Activated effector memory CD4-positive, alpha-beta T cell treated with anti-CD3 and anti-CD28 coated beads, Interleukin-2, amount 50 U/mL, for 16 hours (primary cell): Measurements from ENCODE around the gene C2CD2.
A peak's percentile ranks its signal among the peaks of the same experiment; 100 is the strongest.

Experiments used
- DNase-seq: peaks from one replicate; pipeline ENCODE4 v3.0.0-alpha.2; 2020

Gene C2CD2

DNA sequence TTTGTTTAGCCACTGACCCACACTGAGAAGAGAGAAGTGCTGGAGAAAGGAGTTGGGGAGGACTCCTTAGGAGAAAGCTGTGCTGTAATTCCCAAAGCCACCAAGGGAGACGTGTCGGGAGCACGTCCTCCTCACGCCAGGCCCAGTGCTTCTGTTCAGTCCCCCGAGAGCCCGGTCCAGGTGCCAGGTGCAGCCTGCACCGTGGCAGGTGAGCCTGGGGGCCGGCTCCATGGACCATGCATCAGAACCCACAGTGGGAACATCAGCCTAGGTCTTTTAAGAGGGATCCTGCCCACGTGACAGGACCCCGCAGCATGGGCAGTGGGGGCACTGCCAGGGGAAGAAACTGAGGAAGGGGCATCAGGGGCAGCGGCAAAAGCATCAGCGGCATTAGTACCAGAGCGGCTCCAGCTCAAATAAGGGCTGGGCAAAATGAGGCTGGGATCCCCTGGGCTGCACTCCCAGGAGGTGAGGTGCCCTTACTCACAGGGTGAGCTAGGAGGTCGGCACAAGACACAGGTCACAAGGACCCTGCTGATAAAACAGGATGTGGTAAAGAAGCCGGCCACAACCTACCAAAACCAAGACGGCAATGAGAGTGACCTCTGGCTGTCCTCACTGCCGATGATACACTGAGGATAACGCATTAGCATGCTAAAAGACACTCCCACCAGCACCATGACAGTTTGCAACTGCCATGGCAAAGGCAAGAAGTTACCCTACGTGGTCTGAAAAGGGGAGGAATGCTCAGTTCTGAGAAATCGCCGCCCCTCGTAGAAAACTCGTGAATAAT lies 50.1 kb downstream of the C2CD2 start:
- DNase-seq: no peak

- DNase-seq: no peak
Observed at GRCh38 chr21:41902946-41903345, 50.9 kb downstream of the C2CD2 start.

DNA sequence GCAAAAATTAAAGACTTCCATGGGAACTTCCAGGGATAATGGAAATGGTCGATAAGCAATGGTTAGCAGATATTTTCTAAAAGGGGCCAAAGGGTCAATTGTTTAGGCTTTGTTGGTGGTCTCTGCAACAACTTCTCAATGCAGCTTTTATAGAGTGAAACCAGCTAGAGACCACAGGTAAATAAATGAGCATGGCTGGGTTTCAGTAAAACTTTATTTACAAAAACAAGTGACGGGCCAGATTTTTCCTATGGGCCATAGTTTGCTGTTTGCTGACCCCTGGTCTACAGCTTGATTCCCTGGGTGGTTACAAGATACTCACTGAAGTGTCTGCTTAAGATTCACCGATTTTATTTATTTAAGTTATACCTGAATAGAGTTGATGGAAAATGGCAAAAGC lies 52.0 kb downstream of the C2CD2 start:
- DNase-seq: no peak

DNA sequence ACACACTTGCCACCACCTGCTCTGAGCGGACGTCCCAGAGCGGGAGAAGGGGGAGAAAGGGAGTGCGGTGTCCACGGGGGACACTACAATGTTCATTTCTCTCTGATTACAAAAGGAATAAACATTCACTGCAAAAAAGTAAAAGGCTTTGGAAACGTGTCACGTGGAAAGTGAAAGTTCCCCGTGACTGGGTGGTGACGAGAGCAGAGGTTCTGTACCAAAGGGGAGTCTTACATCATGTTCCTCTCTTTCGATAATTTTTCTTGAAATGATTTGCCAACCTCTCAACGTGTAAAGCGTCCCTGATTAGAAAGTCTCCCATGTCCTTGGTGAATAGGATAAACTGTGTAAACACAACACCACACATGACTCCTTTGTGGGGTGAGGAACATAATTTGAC lies 52.7 kb downstream of the C2CD2 start:
- peak; percentile 69 for DNase-seq

DNA sequence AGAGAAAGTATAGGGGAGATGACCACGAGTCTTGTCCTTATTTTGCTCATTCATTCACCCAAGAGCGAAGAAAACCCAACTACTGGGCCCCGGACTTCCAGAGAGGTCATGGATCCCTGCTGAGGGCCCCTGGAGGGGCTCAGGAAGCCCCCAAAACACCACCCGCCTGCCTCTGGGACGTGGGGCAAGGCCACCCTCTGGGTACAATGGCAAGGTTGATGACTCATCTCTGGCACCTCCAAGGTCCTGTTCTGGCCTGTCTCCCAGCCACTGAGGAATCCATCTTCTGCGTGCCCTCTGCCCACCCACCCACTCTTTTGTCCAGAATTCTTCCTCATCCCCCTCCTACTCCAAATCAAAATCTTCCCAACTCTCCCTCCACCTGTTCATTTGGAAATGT lies 53.4 kb downstream of the C2CD2 start:
- DNase-seq: no peak

- peak; percentile 77 for DNase-seq
Observed at GRCh38 chr21:41899426-41900202, 54.2 kb downstream of the C2CD2 start.

- no peak for DNase-seq
Observed at GRCh38 chr21:41898998-41899397, 54.8 kb downstream of the C2CD2 start.

GRCh38 chr21:41897700-41898099 lies 56.1 kb downstream of the C2CD2 start:
- no peak for DNase-seq

GRCh38 chr21:41897047-41897669 lies 56.7 kb downstream of the C2CD2 start:
- no peak for DNase-seq

- peak; percentile 83 for DNase-seq
Observed at GRCh38 chr21:41895643-41896493, 58.0 kb downstream of the C2CD2 start.

- no peak for DNase-seq
Observed at GRCh38 chr21:41894922-41895557, 58.8 kb downstream of the C2CD2 start.

GRCh38 chr21:41894511-41894910 lies 59.3 kb downstream of the C2CD2 start:
- no peak for DNase-seq

DNA sequence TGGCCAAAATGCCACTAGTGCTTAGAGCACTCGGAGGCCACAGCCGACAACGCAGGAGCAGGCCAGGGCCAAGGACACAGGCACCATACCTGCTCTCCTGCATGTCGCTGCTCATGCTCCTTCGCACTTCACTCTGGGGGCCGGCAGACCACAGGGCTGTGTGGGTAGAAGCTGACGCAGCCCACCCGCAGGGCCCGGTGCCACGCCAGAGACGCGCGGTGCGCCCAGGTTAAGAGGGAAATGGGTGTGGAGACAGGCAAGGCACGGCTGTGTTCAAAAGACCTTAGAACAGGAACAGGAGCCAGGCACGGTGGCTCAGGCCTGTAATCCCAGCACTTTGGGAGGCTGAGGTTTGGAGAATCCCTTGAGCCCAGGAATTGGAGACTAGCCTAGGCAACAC lies 61.1 kb downstream of the C2CD2 start:
- DNase-seq: no peak

- DNase-seq: no peak
Observed at GRCh38 chr21:41891132-41891531, 62.7 kb downstream of the C2CD2 start.

GRCh38 chr21:41890355-41890754 lies 63.5 kb downstream of the C2CD2 start:
- no peak for DNase-seq

DNA sequence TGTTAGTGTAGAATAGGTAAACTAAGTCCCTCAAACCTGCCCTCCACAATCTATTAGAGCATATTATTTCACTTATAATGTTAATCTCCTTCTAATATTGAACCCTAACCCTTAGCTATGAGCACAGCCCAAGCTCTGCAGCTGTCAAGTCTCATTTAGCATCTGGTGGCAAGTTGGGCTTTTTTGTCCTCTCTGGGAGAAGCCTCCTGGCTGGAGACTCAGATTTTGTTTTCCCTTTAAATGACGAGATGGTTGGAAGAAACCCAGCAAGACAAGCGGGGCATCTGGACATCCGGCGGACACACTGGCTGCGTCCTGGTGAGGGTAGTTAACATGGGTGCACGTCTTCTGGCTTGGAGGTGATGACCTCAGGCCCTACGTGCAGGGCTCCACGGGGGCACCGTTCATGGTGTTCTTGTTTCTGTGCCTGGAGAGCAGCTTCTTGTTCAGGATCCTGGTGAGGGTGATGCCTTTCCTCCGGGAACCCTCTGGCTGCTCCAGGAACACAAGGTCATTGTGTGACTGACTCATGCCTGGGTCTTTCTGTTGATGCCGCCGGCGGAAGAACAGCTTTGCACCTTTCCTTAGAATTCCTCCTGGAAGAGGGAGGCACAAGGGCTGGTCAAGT lies 65.0 kb downstream of the C2CD2 start:
- DNase-seq: no peak

DNA sequence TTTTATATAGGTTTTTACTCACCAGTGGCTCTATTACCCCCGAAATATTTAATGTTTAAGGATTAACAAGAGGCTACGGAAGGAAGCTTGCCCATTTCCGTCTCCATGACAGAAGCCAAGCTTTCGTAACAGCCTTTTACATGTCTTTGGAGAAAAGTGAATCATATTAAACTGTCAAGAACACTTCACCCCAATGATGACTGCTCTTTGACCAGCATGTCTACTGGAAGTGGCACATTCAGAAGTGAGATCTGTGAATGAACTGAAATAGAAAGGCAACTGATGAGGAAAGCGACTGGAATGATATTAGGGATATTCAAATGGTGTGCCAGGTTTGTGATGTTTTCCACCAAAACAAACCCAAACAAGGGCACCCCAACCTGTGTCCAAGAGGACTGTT lies 66.2 kb downstream of the C2CD2 start:
- no peak for DNase-seq

- DNase-seq: no peak
Observed at GRCh38 chr21:41886328-41886727, 67.5 kb downstream of the C2CD2 start.

DNA sequence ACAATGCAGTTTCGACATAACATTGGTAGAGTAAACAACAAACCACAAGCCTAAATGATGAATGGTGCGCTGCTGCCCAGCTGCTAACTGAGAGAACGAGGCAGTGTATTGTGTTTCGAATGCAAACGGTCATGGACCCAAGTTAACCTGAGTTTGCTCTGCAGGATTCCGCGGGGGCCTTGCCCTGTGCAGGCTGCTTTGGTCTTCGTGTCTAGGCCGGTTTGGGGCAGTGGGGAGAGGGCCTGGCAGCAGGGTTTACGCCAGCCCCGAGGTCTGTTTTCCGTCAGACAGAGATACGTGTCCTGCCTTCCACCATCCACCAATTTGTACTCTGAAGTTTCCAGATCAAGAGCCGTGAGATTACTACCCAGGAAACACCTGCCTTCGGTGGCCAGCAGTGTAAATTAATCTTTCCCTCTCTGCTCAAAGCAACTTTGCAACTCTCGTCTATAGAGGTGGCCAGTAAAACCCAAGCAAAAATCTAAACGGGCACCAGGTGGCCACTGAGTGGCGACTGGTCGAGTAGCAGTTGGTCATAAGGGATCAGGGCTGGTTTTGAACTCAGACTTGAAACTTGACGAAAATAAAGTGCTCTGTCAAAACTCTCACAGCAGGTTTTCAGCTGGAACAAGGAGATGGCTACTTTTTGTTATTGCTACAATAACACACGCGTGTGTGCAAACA lies 68.3 kb downstream of the C2CD2 start:
- no peak for DNase-seq

GRCh38 chr21:41884501-41885030 lies 69.3 kb downstream of the C2CD2 start:
- DNase-seq: no peak

DNA sequence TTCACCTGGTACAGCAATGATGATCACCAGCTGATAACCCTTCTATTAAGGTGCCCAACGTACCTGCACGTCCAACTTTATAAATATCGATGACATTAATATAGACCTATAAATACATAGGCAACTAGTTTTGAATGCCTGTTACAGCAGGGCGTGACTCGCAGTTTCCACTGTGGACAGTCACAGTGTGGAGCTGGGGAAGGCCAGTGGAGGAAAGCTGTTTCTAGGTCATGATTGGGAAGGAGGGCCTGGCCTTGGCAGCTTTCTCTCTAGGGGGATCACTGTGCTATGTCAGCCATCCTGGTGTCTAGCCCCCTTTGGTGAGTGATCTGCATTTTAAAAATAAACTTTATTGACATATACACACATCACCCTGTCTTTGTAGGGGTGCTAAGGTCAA lies 70.2 kb downstream of the C2CD2 start:
- no peak for DNase-seq
